ACC112 (cell line): ENCODE results near the gene GFY.
"Not testable (repeated sequence)": the region's sequence is repeated elsewhere in the genome, so short reads cannot be mapped to it uniquely, and the experiment has no call there.

ENCODE experiments used
- H2AFZ ChIP-seq: fragments of 200-600 bp; sonication (generic); one replicate; pipeline ENCODE4 v1.6.0; 2017; ENCODE audit warnings: antibody characterized with exemption, low read length; ENCODE audit not compliant: unreplicated experiment
- H3K27ac ChIP-seq: fragments of 200-600 bp; sonication (generic); 2 replicates; pipeline ENCODE4 v1.5.1; 2014; ENCODE audit warnings: low read depth, mild to moderate bottlenecking, antibody characterized with exemption, low read length, moderate library complexity
- H3K27me3 ChIP-seq: fragments of 200-600 bp; sonication (generic); 2 replicates; pipeline ENCODE4 v1.6.1; 2014; ENCODE audit warnings: mild to moderate bottlenecking, antibody characterized with exemption, low read length, moderate library complexity, mixed read lengths; ENCODE audit not compliant: insufficient read depth
- H3K36me3 ChIP-seq: fragments of 200-600 bp; sonication (generic); 2 replicates; pipeline ENCODE4 v1.6.1; 2016; ENCODE audit warnings: mild to moderate bottlenecking, antibody characterized with exemption, low read length, moderate library complexity, mixed read lengths; ENCODE audit not compliant: insufficient read depth
- H3K4me1 ChIP-seq: fragments of 200-600 bp; sonication (generic); one replicate; pipeline ENCODE4 v1.6.1; 2016; ENCODE audit warnings: low read length, mixed read lengths; ENCODE audit not compliant: insufficient read depth, unreplicated experiment, control insufficient read depth
- H3K4me3 ChIP-seq: fragments of 200-600 bp; sonication (generic); 2 replicates; pipeline ENCODE4 v1.5.1; 2014; ENCODE audit warnings: mild to moderate bottlenecking, low read depth, low read length
- H3K79me2 ChIP-seq: fragments of 200-600 bp; sonication (generic); one replicate; pipeline ENCODE4 v1.6.0; 2016; ENCODE audit warnings: low read length; ENCODE audit not compliant: control insufficient read depth, unreplicated experiment, insufficient read depth

The GFY gene

DNA sequence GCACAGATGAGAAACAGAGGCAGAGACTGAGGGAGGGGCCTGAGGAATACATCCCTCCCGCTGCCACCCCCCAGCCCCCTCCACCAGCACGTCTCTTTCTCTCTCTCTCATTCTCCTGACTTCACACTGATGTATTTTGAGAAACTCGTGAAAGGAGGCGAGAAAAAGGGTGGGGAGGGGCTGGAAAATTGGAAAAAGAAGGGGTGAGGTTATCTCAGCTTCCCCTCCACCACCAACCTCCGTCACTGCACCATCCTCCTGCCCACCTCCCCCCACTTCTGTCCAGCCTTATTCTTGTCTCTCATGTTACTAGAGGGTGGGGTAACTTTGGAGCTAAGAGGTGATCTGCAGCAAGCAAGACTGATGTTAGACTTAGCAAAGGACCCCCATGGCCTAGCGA, 14.6 kb downstream of the GFY start:
- no peaks in the 10 kb centered on the region for H3K4me1 ChIP-seq
- H3K79me2 ChIP-seq, result no peaks in the 10 kb centered on the region
- H3K36me3 ChIP-seq, result no peaks in the 10 kb centered on the region
- H2AFZ ChIP-seq, result no peak overlapping the region
- no peak overlapping the region for H3K4me3 ChIP-seq
- peaks cover 45% of the 10 kb centered on the region for H3K27me3 ChIP-seq
- no peak overlapping the region for H3K27ac ChIP-seq

DNA sequence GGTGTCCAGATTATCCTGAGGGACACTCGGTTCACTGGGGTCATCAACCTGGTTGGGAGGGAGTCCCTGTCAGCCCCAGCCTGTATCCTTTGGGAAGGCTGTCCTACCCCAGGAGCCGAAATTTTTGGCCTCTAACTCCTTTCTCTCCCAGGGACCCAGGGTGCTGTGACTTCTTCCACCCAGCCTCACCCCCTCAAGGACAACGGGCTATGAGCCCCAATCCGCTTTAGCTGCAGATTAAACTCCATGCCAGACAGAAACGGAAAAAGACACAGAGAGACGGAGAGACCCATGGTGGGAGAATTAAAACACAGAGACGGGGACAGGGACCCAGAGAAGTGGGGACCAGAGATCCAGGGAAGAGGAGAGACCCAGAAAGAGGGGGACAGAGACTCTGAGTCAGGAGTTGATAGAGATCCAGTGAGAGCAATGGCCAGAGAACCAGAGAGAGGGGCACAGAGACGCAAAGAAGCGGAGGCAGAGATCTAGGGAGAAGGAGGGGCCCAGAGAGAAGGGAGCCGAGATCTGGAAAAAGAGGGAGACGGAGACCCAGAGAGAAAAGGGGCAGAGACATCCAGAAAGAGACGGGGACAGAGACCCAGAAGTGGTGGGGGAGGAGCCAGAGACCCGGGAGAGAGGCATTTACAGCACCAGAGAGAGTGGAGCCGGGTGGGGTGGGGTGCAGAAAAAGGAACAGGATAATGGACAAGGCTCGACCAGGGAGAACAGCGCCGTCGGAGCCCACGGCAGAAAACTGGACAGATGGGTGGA, 15.4 kb downstream of the GFY start:
- Histone ChIP-seq H3K79me2 (no peaks in the 10 kb centered on the region), H3K27me3 (peaks cover 45% of the 10 kb centered on the region), H3K27ac (no peak overlapping the region), H3K36me3 (no peaks in the 10 kb centered on the region), H3K4me1 (no peaks in the 10 kb centered on the region), H3K4me3 (no peak overlapping the region), H2AFZ (no peak overlapping the region)

DNA sequence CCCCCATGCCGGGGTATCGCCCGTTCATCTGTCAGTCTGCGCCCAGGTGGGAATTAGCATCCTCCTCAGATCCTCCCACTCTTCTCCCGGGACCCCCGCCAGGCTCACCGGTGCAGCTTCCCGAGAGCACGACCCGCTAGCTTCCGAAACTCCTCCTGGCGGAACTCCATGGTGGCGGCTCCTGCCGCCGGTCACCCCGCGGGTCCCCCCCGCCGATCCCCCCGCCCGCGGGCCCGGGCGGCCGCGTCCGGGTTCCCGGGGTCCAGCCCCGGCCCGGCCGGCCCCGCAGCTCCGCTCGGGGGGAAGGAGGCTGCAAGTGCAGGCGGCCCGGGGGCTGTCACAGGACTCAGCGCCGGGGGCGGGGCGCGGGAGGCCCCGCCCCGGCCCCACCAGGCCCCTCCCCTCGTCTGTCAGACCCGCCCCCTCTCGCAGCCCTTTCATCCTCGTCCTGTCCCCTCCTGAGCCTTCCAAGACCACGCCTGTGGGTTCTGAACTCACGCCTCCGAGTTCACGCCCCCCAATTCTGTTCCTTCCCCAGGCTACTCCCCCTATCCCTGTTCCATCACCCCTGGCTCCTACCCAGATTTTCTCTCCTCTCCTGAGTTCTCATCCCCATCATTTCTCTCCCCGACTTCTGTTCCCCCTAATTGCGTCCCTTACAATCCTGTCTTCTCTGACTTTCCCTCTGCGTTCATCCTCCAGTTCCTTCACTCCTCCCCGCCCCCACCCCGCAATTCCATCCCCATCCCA, 16.2 kb downstream of the GFY start, which contains the start of gene SLC17A7:
Gene SLC17A7, minus strand, starts transcription at position 318 of the 750 bp plus-strand sequence. Its CDS starts 148 bp downstream, at position 170.
- no peak within 1 kb of the TSS for H3K27ac ChIP-seq
- H3K79me2 ChIP-seq, result no peaks in the 10 kb centered on the region
- H3K27me3 ChIP-seq, result peaks cover 45% of the 10 kb centered on the region
- peak within 1 kb of the TSS; percentile 84 for H3K4me3 ChIP-seq
- H3K36me3 ChIP-seq, result no peaks in the 10 kb centered on the region
- no peaks in the 10 kb centered on the region for H3K4me1 ChIP-seq
- peak within 1 kb of the TSS; percentile 33 for H2AFZ ChIP-seq

DNA sequence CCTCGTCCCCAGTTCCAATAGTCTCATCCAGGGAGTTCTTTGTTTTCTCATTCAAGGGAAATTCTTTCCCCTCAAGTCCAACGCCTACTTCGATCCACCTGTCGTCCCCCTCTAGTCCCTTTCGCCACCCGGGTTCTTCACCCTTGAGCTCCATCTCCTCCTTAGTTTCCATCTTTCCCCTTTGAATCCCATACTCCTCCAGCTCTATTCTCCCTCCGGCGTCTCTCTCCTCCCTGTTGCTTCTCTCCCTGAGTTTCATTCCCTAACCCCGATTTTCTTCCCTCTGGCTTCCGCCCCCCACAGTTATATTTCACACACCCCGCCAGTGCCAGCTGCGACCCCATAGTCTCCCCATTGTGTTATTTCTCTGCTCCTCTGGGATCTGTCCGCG, 16.8 kb downstream of the GFY start:
- H3K79me2 ChIP-seq, result no peaks in the 10 kb centered on the region
- no peaks in the 10 kb centered on the region for H3K4me1 ChIP-seq
- peak overlapping the region; percentile 84 for H3K4me3 ChIP-seq
- no peak overlapping the region for H3K27ac ChIP-seq
- no peak overlapping the region for H2AFZ ChIP-seq
- H3K27me3 ChIP-seq, result peaks cover 45% of the 10 kb centered on the region
- H3K36me3 ChIP-seq, result no peaks in the 10 kb centered on the region

DNA sequence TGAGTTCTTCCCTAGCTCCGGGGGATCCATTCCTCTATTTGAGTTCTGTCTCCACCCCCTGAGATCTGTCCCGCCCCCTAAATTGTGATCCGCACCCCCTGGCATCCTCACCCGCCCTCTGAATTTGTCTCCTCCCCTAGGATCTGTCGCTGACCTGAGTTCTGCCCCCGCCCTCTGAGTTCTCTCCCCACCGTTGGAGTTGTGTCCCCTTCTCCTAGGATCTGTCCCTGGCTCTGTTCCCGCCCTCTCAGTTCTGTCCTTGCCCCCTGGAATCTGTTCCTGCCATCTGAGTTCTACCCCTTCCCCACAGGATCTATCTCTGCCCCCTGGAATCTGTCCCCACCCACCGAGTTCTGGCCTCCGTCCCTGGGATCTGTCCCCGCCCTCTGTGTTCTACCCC, 17.2 kb downstream of the GFY start:
- Histone ChIP-seq H2AFZ (peak overlapping the region; percentile 33), H3K36me3 (no peaks in the 10 kb centered on the region), H3K4me3 (peak overlapping the region; percentile 84), H3K4me1 (no peaks in the 10 kb centered on the region), H3K27ac (no peak overlapping the region), H3K79me2 (no peaks in the 10 kb centered on the region), H3K27me3 (peaks cover 45% of the 10 kb centered on the region)

DNA sequence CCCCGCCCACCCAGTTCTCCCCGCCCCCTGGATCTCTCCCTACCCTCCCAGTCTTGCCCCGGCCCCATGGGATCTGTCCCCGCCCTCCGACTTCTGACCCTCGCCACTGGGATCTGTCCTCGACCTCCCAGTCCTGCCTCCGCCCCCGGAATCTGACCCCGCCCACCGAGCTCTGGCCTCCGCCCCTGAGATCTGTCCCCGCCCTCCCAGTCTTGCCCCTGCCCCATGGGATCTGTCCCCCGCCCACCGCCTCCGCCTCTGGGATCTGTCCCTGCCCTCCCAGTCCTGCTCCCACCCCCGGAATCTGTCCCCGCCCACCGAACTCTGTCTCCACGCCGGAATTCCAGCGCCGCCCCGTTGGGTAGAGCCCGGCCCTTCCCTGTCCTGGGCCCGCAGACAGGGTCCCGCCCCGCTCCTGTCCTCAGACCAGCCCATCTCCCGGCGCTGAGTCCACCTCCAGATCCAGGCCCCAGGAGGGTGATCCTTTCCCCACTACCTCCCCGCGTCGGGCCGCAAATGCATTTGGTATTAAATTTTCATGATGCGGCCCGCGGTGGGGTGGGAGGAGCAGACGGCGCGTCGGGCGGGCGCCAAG, 17.7 kb downstream of the GFY start:
- Histone ChIP-seq H3K27me3 (peaks cover 42% of the 10 kb centered on the region), H3K36me3 (no peaks in the 10 kb centered on the region), H3K4me1 (no peaks in the 10 kb centered on the region), H3K4me3 (peak overlapping the region; percentile 84), H3K79me2 (no peaks in the 10 kb centered on the region), H2AFZ (peak overlapping the region; percentile 74), H3K27ac (no peak overlapping the region; the same call in 1 of the 2 replicates)

DNA sequence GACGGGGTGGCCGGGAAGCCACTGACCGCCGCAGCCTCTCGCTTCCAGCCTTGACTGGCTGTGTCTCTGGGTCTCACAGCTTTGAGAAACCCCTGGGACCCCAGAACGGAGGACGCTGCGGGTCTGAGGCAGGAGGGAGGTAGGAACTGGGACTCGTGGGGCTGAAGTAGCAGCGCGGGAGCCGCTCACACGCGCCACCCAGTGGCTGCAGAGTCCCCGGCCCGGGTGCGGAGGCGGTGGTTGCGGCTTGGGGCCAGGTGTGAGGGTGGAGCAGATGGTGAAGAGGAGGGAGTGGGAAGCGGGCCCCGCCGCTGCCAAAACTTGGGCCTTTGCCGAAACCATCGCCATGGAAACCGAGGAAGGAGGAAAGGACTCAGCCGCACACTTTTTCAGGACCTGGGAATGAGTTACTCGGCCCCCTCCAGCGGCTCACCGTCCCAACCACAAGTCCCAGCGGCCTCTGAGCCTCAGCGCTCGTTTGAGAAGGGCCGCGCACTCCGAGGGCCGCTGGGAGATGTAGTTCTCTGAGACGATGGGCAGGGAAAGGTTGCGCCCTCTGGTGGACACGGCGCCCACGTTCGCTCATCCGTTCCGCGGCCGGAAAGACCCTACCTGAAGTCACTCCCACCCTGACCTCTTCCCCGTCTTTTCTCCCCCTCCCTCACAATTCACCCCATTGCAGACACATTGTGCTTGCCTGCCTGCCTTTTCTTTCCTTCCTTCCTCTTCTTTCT, 18.3 kb downstream of the GFY start:
- peak overlapping the region; percentile 74 for H2AFZ ChIP-seq
- no peaks in the 10 kb centered on the region for H3K4me1 ChIP-seq
- H3K79me2 ChIP-seq, result no peaks in the 10 kb centered on the region
- peak overlapping the region; percentile 84 for H3K4me3 ChIP-seq
- peaks cover 35% of the 10 kb centered on the region for H3K27me3 ChIP-seq
- H3K27ac ChIP-seq, result no peak overlapping the region; the same call in 1 of the 2 replicates
- no peaks in the 10 kb centered on the region for H3K36me3 ChIP-seq

DNA sequence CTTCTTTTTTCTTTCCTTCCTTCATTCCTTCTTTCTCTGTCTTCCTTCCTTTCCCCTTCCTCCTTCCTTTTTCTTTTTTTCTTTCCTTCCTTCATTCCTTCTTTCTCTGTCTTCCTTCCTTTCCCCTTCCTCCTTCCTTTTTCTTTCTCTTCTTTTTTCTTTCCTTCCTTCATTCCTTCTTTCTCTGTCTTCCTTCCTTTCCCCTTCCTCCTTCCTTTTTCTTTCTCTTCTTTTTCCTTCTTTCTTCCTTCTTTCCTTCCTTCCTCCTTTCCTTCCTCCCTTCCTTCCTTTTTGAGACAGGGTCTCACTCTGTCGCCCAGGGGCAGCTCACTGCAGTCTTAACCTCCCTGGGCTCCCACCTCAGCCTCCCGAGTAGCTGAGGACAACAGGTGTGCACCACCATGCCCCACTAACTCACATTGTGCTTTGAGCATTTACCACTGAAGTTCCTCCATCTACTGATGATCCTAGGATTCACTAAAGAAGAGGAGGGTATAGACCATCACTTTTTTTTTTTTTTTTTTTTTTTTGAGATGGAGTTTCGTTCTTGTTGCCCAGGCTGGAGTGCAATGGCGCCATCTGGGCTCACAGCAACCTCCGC, 19.0 kb downstream of the GFY start:
- H3K27ac ChIP-seq, H3K36me3 ChIP-seq, H2AFZ ChIP-seq, H3K4me3 ChIP-seq, H3K79me2 ChIP-seq, H3K4me1 ChIP-seq: not testable (repeated sequence)
- peaks cover 28% of the 10 kb centered on the region for H3K27me3 ChIP-seq

DNA sequence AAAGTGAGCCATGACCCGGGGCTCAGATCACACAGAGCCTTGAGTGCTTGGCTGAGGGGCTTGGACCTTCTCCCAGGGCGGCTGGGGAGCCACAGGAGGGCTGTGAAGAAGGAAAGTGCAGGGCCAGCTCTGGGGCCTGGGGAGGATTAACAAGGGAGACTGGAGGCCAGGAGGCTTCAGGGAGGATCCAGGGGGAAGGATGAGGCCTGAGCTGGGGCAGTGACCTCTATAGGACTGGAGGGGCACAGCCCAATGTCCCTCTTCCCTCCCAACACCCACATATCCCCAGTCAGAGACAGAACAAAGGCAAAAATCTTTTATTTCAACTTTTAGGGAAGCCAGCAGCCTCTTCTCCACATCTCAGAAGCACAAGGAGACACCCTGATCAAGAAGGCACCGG, 20.8 kb downstream of the GFY start:
- Histone ChIP-seq H3K27me3 (peaks cover 10% of the 10 kb centered on the region), H3K79me2 (peaks cover 8% of the 10 kb centered on the region), H3K36me3 (no peaks in the 10 kb centered on the region), H3K27ac (no peak overlapping the region), H2AFZ (no peak overlapping the region), H3K4me1 (peaks cover 3% of the 10 kb centered on the region), H3K4me3 (no peak overlapping the region)
